Stimulated activated CD4-positive, alpha-beta T cell treated with anti-CD3 and anti-CD28 coated beads, Interleukin-12 subunit alpha, Interleukin-12 subunit beta, amount 100 ng/mL, for 48 hours (primary cell): ENCODE measurements around the gene MITF.

ENCODE experiments used
- DNase-seq, 3 donors: peaks; one replicate each; pipeline ENCODE4 v3.0.0-alpha.2; 2020; ENCODE audit warnings: low read depth in 2 of 3, low spot score in 1 of 3

Gene MITF

DNA sequence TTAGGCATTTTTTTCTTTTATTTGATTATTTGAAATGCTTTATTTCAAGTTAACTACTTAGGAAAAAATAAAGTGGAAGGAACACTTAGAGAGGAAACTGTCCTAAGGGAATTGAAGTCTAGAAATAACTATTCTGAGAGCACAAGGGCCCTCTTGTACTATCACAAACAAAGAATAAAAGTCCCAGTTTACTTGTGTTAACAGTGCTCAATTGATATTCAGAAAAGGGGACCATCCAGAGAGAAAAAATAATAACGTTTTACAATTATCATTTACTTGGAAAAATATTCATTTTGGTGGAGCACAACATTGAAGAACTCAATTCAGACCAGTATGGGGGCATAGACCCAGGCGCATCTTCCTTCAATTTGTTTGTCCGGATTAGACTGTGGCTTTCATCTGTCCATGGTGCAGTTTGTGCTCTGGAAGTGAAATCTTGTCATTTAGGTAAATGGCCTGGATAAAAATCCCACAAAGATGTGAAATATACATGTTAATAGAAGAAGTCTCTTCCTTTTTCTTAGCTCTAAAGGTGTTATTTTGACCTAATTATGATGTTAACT is 205.7 kb downstream of the MITF start:
- no peak for DNase-seq

DNA sequence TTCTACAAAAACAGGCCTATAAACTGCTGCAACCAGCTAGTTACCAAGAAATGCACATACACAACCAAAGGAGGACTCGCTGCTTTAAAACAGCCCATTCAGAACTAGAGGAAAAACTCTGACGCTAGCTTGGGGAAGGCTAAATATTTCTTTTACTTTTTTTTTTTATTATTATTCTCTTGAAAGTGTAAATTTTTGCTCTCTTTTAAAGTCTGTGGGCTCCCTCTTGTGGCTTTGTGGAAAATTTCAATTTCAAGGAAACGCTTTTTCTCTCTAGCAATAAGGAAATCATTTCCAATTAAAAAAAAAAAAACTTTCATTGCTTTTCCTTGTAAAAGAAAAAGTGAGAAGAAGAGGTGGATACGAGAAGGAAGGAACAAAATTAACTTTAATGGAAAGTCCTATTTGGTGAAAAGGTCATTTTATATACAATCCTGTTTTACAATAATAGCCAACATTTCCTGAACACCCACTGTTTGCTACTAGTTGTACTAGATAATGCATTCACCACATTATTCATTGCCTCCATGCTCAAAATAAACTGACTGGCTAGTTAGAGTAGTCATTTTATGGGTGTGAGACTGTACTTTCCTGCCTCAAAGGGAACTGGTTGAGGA is 209.1 kb downstream of the MITF start:
- no peak for DNase-seq

DNA sequence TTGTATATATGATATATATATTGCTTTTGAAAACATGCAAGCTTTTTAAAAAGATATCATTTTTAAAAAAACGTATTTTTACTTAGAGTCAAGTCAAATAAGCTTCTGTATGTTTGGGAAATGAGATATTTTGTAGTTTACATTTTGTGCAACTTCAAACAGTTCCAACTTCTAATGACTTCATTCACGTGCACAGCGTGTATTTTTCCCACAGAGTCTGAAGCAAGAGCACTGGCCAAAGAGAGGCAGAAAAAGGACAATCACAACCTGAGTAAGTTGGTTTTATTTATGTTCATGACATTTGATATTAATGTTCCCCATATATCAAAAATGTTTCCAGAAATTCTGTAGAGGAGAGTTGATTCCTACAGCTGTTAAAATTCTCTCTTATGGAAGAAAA is 212.4 kb downstream of the MITF start:
- DNase-seq = no peak

DNA sequence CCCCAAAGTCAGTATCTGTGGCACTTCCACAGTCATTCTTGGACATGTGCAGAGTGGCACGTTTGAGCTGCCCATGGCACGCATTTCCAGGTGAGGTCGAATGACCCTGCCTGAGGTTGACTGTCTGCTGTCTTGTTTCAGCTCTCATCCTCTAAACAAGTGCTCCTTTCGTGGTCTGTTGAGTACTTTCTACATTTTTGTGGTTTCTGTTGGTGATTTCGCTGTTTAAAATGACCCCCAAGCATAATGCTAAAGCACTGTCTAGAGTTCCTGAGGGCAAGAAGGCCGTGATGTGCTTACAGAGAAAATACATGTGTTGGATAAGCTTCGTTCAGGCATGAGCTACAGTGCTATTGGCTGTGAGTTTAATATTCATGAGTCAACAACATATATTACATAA is 220.3 kb downstream of the MITF start:
- DNase-seq = no peak

DNA sequence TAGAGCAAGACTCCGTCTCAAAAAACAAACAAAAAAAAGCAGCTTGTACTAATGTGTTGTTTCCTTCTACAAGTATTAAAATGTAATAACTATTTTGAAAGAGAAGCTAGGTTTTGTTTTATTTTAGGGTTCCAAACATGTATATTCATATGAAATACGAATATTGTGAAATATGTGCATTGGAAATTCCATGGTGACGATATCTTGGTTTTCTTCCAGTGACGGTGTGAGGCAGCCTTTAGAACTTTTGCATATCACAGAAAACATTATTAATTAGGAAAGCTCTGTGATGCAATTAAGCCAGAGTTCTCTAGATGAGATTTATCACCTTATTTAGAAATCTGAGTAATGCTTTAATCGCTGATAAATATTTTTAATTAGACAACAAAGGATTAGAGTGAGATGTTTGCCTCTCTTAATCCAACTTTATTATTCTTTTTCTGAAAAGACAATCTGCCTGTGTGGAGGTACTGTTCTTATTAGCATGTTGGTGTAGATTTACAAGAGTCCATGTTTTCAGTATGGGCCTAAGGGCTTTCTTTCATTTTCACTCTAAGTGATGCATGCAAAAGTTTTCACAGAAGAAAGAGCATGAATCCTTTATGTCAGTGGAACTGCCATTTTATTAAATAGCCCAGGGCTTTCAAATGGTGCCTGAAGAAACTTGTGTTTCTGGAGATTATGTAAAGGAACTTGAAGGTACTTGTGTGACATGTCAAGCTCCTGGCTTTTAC is 222.6 kb downstream of the MITF start:
- no peak for DNase-seq

DNA sequence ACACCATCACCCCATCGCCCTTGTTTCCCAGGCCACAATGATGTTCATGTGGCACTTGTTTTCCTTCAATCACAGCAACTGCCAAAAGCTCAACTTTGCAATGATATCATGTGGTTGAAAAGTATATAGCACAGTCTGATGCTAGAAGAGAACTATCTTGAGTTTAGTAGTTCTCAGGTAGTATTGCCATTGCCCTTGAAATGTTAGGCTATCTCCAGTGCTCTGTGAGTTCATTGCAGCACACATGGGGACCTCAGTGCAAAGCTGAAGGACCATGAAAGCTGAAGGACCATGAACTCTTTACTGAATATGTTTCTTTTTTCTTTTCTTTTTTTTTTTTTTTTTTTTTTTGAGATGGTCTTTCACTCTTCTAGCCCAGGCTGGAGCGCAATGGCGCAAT is 224.4 kb downstream of the MITF start:
- DNase-seq = no peak

DNA sequence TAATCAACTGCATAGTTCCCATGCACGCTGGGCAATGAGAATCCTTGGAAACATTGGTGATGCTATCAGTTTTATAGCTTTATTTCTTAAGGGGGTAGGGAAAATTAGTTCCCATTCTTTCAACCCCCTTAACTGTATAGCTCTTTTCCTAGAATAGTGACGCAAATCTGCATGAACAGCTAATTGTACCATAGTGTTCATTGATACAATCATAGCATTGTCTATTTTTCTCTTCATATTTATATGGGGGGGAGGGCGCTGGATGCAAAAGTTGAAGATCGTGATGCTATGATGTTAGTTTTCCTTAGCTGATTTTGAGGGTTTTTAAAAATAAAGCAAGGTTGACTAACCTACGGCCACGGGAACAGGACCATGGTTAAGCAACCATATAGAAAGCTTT is 227.9 kb downstream of the MITF start:
- DNase-seq = no peak

DNA sequence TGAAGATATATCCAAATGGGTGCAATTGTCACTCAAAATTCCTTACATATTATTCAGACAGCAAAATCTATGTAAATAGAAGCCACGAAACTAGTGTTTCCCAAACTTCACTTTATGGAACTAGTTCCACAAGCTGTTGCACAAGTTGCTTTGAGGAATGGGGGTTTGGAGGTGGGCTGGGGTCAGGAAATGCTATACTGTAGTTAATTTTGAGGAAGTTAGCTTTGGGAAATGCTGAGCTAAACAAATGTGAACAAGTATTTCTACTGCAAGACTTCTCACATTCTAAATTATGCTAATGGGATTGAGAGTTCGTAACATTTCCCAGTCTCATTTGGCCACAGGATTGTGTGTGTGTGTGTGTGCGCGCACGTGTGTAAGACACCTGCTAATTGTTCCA is 231.6 kb downstream of the MITF start:
- DNase-seq = no peak

DNA sequence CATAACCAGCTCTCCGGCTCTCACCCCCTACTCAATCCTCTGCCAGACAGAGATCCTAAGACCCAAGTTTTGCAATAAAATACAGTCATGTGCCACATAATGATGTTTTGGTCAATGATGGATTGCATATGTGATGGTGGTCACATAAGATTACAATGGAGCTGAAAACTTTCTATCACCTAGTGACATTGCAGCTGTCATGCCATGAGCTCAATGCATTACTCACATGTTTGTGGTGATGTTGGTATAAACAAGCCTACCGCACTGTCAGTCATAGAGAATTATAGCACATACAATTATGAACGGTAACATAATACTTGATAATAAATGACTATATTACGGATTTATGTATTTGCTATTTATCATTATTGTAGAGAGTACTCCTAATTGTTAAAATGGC is 233.4 kb downstream of the MITF start:
- DNase-seq = no peak

DNA sequence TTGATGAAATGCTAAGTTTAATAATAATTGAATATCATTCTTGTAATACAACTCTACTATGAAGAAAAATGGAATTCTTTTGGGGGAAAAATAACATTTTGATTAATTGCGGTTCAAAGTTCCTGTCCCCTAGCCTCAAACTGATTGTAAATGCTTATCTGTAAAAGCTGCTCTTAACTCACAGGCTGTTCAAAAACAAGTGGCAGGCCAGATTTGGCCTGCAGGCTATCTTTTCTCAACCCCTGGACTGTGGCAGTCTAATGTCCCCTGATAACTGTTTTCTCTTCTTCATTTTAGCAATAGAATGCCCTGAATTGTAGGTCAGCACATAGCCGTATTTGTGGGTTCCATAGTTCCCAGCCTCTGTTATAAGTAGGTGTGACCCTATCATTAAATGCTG is 236.8 kb downstream of the MITF start:
- DNase-seq = no peak

DNA sequence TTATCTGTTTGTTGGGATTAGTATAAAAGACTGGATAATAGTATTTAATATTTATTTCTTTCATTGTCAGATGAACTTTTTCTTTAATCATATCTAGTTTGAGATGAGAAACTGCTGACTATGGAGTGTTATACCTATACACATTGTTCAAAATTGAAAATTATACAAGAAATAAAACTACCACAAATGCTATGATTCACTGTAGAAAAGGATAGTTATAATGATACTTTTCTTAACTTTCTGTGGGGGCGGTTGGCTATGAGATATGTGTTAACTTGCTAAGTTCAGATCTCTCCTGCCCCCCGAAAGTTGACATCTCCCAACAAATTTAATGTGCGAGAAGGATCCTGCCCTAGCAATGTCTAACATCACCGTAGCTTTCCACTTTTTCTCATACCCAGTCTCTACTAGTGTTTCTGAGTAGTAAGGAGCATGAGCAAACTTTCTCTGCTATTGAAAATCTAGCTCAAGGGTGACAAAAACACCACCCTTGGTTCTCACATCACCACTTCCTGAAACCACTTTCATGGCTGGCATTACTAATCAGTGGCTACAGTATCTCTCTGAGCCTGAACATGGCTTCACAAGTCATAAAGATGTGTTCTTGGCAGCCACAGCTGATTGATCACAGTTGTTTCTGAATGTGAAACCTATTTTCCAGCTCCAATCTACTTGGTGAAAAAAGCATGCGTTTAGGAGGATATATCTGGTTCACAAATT is 244.4 kb downstream of the MITF start:
- peak in 2 of 3 donors; percentile 0 to 9 for DNase-seq

DNA sequence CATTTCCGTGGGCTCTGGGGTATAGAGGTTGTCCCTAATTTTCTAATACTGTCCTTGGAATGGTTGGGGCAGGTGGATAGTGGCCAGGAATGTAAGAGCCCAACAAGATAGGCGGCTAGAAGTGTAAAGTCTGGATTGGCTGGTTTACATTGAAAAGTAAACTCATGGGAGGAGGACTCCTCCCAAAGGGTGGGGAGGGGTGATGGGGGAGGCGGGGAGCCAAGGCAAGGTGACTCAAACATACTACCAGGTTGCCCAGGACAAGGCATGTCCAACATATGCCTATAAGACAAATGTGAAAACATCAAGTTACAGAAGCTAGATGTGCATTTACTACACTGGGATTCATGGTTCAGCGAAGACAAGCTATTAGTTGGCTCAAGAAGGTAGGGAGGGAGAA is 246.0 kb downstream of the MITF start:
- no peak for DNase-seq

DNA sequence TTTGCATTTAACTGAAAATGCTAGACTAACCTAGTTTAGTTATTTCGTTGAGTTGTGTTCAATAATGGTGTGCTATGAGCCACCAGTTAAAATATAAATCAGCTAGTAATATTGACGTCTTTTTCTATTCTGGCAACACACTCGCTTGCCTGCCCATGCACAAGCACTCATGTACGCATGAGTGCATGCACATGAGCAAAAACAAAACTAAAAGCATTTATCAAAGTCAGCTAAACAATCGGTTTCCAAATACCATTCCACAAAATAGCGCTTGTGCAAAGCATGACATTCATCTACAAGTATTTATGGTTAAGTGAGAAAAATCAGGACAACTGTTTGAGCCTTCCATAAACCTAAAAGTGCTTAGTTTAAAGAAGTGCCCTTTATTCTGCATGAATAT is 247.2 kb downstream of the MITF start:
- no peak for DNase-seq

DNA sequence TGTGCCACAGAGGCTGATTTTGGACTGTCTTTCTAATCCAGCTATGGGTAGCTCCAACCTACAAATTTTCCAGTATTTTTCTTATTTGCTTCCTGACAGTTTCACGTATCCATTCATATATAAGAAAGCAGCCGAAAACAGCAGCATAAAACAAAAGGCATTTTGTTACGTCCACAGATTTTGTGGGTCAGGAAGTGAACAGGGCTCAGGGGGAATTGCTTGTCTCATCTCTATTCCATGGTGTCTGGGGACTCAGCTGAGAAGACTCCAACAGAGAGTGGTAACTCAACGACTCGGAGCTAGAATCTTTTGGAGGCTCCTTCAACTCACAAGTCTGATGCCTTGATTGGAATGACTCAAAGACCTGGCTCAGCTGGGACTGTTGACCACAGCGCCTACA is 248.6 kb downstream of the MITF start:
- no peak for DNase-seq

DNA sequence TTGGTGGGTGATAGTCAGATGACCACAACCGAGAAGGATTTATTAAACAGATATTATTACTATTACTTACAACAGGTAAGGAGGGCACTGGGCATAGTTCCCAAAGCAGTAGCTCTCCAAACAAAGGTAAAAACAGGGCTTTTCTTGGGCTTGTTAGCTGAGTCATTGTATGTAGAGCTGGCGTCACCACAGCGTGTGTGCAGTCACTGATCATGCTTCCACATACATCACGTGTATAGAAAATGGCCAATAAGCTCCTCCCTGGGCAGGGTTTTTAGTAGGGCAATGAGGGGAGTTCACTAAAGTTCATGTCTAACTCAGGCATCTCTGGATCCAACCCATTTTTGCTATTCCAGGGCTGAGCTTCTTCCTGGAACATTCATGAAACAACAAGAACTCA is 254.5 kb downstream of the MITF start:
- no peak for DNase-seq

DNA sequence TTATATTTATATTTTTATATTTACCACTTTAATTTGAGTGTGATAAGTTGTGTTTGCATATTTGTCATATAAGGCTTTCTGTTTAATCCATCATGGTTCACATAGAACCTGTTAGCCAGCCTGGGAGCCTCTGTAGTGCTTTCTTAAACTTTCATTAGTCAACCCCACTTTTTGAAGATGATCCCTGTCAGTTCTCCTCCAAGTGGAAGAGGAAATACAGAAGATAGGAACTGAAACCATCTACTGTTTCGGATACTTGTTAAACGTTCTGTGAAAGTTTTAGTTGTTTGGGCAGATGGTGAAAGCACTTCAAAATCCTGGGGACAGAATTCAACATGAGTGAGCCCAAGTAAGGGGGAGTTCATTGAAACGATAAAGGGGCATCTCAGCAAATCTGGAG is 255.7 kb downstream of the MITF start:
- no peak for DNase-seq

DNA sequence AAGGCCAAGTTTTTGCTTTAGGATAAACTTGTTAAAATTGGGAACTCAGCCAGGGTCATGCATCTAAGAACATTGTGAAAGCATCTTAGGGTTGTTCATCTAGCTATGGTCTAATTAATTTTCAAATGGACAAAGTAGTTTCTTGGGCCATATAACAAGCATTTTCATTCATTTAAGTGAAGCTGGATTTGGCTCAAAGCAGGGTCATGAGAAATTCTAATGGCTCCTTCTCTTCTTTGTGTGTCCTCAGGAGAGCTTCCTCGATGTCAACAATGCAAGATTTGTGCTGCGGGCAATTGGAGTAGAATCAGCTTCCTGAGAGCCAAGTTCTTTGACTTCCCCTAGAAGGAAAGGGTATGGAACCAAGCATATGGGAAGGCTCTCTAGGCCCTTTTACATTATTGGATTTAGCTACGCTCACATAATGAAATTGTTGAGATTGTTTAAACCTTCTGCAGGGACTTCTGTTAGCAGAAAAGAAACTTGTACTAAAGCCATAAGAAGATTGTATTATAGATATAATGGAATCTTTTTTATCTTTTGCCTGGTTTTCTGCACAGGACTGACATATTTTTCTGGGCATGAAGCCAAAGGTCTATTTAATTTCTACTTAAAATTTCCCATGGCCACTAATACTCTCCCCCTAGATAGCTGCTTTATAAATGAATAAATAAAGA is 258.5 kb downstream of the MITF start:
- DNase-seq = no peak

DNA sequence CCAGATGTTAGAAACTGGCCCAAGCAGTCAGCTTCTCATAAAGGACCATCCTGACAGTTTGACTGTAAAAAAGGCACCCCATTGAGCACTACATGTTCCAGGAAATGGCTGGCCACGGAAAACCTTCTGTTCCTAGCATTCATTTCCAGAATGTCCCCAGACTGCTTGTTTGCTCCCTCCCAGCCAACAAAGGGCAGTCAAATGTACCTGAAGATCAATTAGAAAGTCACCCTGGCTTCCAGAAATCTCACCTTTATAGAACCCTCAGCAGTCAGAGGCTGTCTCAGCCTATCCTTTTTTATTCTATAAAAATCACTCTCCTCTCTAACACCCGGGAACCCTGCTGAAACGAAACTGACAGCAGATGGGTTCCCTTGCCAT is 259.5 kb downstream of the MITF start:
- no peak for DNase-seq

DNA sequence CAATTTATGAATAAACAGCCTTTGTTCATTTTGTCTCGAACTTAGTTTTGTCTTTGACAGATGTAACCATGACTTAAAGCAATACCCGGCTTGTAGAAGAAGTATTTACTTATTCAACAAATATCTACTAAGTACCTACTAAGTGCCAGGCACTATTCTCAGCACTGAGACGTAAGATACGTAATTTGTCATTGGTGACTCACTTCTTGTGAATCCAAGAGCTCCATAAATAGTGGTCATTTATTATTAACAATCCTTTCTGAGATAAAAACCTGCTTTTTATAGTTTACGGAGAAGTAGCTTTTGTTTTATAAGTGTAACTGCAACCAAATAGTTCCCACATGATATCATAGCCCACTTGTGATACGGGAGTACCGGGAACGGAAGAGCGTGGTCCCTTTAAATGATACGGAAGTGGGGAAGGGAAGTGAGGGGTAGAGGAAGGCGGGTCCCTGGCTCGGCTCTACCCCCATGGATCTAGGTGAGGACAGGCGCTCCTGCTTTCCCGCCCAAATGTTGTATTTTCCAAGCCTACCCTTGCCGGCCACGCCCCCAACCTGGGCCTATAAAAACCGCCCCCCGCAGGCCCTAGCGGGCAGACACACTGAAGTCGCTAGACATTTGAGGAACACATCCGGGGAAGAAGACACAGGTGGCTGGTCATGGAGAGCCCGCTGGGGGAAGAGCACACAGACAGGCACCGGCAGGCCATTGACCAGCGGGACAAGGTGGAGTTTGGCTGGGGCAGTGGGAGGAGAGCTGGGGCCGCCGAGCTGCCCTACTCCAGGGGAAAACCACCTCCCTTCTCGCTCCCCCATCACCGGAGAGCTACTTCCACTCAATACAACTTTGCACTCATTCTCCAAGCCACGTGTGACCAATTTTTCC is 260.1 kb downstream of the MITF start, which contains the start of gene SAMMSON:
Gene SAMMSON (plus strand): TSS at position 594 of the 888 bp plus-strand sequence.
- DNase-seq = no peak

DNA sequence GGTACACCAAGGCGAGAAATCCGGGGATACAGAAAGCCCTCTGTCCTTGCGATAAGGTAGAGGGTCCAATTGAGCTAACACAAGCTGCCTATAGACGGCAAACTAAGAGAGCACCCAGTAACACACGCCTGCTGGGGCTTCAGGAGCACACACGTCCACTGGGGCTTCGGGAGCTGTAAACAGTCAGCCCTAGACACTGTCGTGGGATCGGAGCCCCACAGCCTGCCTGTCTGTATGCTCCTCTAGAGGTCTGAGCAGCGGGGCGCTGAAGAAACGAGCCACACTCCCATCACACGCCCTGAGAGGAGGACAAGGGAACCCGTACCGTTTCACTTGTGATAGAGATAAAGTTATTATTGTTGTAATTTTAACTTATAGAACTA is 260.8 kb downstream of the MITF start:
- no peak for DNase-seq
